CD4-positive, alpha-beta T cell (primary cell): ENCODE measurements around the gene SUSD2. TPM values are rescaled to one million over a fixed set of nuclear protein-coding genes. Genes with fewer than 3 reads are reported as not detected.

Experiments used
- ATAC-seq: fragments of 200-7000 bp; cut with Tn5 transposase; one replicate; pipeline ENCODE4 v1.10.0; 2022; ENCODE audit warnings: mild to moderate bottlenecking; ENCODE audit not compliant: poor library complexity
- CTCF ChIA-PET: fragments of 350-600 bp; sonication (Branson Sonifier 250); formaldehyde crosslinking; loops from one replicate; lab custom pipeline; 2021; ENCODE audit warnings: antibody characterized with exemption, inconsistent platforms; lab: Charles Lee
- POLR2A ChIA-PET: fragments of 350-600 bp; sonication (Branson Sonifier 250); formaldehyde crosslinking; loops from one replicate; lab custom pipeline; 2021; ENCODE audit warnings: antibody characterized with exemption, inconsistent platforms; lab: Charles Lee
- DNase-seq, 14 experiments: peaks; one replicate each; pipeline ENCODE4 v3.0.0-alpha.2; 2013 to 2020; ENCODE audit warnings: mixed read lengths in 2 of 14
- H3K27ac ChIP-seq, 2 donors: one replicate each; pipeline versions ENCODE4 v1.5.1 to v1.7.0; 2013; ENCODE audit warnings: low read length in 2 of 2, low read depth in 1 of 2, mild to moderate bottlenecking in 1 of 2
- H3K27me3 ChIP-seq, 2 experiments: 1 replicate in 1 of 2; 2 replicates in 1 of 2; pipeline versions ENCODE4 v1.6.1 to v1.7.0; 2013; ENCODE audit warnings: low read length in 2 of 2, control low read depth in 1 of 2, mild to moderate bottlenecking in 1 of 2, moderate library complexity in 1 of 2; ENCODE audit not compliant: insufficient read depth in 2 of 2, control insufficient read depth in 1 of 2
- H3K36me3 ChIP-seq: one replicate; pipeline ENCODE4 v1.6.1; 2013; ENCODE audit warnings: low read length, control low read depth; ENCODE audit not compliant: insufficient read depth
- H3K4me1 ChIP-seq: one replicate; pipeline ENCODE4 v1.6.1; 2013; ENCODE audit warnings: low read length, control low read depth; ENCODE audit not compliant: insufficient read depth
- H3K4me3 ChIP-seq: one replicate; pipeline ENCODE4 v1.5.1; 2013; ENCODE audit warnings: mild to moderate bottlenecking, low read length, moderate library complexity
- H3K9me3 ChIP-seq, 2 experiments: 1 replicate in 1 of 2; 2 replicates in 1 of 2; pipeline versions ENCODE4 v1.6.1 to v1.7.0; 2013; ENCODE audit warnings: low read length in 2 of 2, mild to moderate bottlenecking in 2 of 2, control low read depth in 1 of 2, moderate library complexity in 1 of 2; ENCODE audit not compliant: control insufficient read depth in 1 of 2, insufficient read depth in 1 of 2
- H3K27ac Mint-ChIP-seq: one replicate; pipeline ENCODE4 v1.8.0; 2020; ENCODE audit warnings: mixed read lengths
- H3K27me3 Mint-ChIP-seq: one replicate; pipeline ENCODE4 v1.8.0; 2021; ENCODE audit warnings: mixed read lengths
- H3K36me3 Mint-ChIP-seq: one replicate; pipeline ENCODE4 v1.8.0; 2021; ENCODE audit warnings: low read depth, mixed read lengths
- H3K4me1 Mint-ChIP-seq: one replicate; pipeline ENCODE4 v1.8.0; 2021; ENCODE audit warnings: low read depth, mixed read lengths
- H3K4me3 Mint-ChIP-seq: one replicate; pipeline ENCODE4 v1.8.0; 2020; ENCODE audit warnings: mild to moderate bottlenecking, mixed read lengths
- H3K9me3 Mint-ChIP-seq: one replicate; pipeline ENCODE4 v1.8.0; 2020; ENCODE audit warnings: mixed read lengths
- intact Hi-C, 2 experiments: fragments of 100-400 bp; cut with DNase I in 1 of 2; cut with micrococcal nuclease in 1 of 2; formaldehyde crosslinking; loops; one replicate each; pipeline versions ENCODE4 v1.15.1 to v1.9.0; 2023 to 2025; cut with DNase I, micrococcal nuclease
- total RNA-seq, 174 experiments: library from RNA in 2 of 174; stranded (reverse) in 2 of 174; gene quantifications; one replicate each; pipeline ENCODE4 v1.2.3 and lab custom pipeline; 2021 to 2026
- TF ChIP-seq, protein P1 (sequence below): fragments of 200-600 bp; IDR thresholded peaks from one replicate; pipeline ENCODE4 v1.8.0; 2022; ENCODE audit warnings: antibody characterized with exemption, mild to moderate bottlenecking

Gene SUSD2
- total RNA-seq, 2 experiments from 2014 or later: 0.80 to 1.5 TPM

- Histone ChIP-seq H3K27ac (no peak overlapping the region), H3K9me3 (no peaks in the 10 kb centered on the region), H3K36me3 (no peaks in the 10 kb centered on the region), H3K27me3 (no peaks in the 10 kb centered on the region), H3K4me1 (no peaks in the 10 kb centered on the region), H3K4me3 (no peak overlapping the region)
- Mint-ChIP-seq H3K36me3 (no peaks in the 10 kb centered on the region), H3K27me3 (no peaks in the 10 kb centered on the region), H3K4me3 (no peak overlapping the region), H3K4me1 (peaks cover 4% of the 10 kb centered on the region), H3K9me3 (no peaks in the 10 kb centered on the region), H3K27ac (no peak overlapping the region)
- TF ChIP-seq, protein P1, sequence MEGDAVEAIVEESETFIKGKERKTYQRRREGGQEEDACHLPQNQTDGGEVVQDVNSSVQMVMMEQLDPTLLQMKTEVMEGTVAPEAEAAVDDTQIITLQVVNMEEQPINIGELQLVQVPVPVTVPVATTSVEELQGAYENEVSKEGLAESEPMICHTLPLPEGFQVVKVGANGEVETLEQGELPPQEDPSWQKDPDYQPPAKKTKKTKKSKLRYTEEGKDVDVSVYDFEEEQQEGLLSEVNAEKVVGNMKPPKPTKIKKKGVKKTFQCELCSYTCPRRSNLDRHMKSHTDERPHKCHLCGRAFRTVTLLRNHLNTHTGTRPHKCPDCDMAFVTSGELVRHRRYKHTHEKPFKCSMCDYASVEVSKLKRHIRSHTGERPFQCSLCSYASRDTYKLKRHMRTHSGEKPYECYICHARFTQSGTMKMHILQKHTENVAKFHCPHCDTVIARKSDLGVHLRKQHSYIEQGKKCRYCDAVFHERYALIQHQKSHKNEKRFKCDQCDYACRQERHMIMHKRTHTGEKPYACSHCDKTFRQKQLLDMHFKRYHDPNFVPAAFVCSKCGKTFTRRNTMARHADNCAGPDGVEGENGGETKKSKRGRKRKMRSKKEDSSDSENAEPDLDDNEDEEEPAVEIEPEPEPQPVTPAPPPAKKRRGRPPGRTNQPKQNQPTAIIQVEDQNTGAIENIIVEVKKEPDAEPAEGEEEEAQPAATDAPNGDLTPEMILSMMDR: no peak
- no peak for DNase-seq
- intact Hi-C loops: no loop called here
- no peak for ATAC-seq
- CTCF ChIA-PET: no interaction called here
- POLR2A ChIA-PET: no interaction called here
These were observed 51.9 kb downstream of the SUSD2 start for GRCh38 chr22:24233235-24233634.

DNA sequence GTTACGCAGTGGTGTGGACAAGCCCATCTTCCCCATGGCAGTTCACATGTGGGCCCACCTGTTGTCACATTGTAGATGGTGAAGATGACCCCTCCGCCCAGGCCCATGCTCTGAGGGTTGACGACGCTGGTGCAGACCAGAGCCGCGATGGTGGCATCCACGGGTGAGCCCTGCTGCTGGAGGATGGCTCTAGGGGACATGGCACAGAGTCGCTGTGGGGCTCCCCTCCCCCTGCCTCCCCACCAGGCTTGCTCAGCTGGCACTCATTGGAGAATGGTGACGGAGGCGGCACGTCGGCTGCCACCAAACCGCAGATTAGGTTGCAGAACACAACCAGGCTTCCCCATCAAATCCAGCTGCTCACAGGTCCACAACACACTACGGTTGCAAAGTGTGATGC is 52.5 kb downstream of the SUSD2 start:
- no peaks in the 10 kb centered on the region for H3K27me3 ChIP-seq
- ATAC-seq (no peak), DNase-seq (no peak)
- H3K4me1 ChIP-seq: no peaks in the 10 kb centered on the region
- TF ChIP-seq, protein P1: no peak
- Mint-ChIP-seq H3K27me3 (no peaks in the 10 kb centered on the region), H3K27ac (no peak overlapping the region), H3K4me1 (peaks cover 4% of the 10 kb centered on the region), H3K9me3 (no peaks in the 10 kb centered on the region), H3K36me3 (no peaks in the 10 kb centered on the region), H3K4me3 (no peak overlapping the region)
- POLR2A ChIA-PET: interaction anchor here (1.0 kb wide), 1 partner anchor 9 kb away, joined by 4 read pairs; no protein-coding TSS in a partner anchor
- H3K4me3 ChIP-seq: no peak overlapping the region
- intact Hi-C loops: no loop called here
- H3K9me3 ChIP-seq: no peaks in the 10 kb centered on the region
- no peak overlapping the region for H3K27ac ChIP-seq
- no peaks in the 10 kb centered on the region for H3K36me3 ChIP-seq
- CTCF ChIA-PET: no interaction called here

DNA sequence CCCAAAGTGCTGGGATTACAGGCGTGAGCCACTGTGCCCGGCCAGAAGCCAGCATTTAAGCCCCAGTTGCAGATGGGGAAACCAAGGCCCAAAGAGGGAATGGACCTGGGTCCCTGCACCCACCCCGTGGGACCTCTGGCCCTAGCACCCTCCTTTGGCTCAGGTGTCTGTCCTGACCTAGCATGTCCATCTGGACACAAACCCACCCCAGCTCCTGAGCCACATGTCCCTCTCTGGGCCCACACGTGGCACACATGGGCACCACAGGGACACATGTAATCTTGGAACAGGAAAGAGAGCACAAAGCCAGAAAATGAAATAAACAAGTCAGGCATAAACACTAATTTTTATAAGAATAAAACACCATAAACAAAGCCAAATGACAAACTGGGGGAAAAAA is 54.0 kb downstream of the SUSD2 start:
- peaks cover 4% of the 10 kb centered on the region for H3K4me1 Mint-ChIP-seq
- no peaks in the 10 kb centered on the region for H3K36me3 ChIP-seq
- H3K9me3 ChIP-seq: no peaks in the 10 kb centered on the region
- no peaks in the 10 kb centered on the region for H3K9me3 Mint-ChIP-seq
- TF ChIP-seq, protein P1: no peak
- H3K27ac Mint-ChIP-seq: no peak overlapping the region
- no peaks in the 10 kb centered on the region for H3K27me3 Mint-ChIP-seq
- H3K27ac ChIP-seq: no peak overlapping the region
- H3K27me3 ChIP-seq: no peaks in the 10 kb centered on the region
- no peaks in the 10 kb centered on the region for H3K4me1 ChIP-seq
- H3K4me3 Mint-ChIP-seq: no peak overlapping the region
- ChIA-PET CTCF (no interaction called here), POLR2A (no interaction called here)
- intact Hi-C loops: no loop called here
- ATAC-seq (no peak), DNase-seq (no peak)
- H3K36me3 Mint-ChIP-seq: no peaks in the 10 kb centered on the region
- H3K4me3 ChIP-seq: no peak overlapping the region
